Colonic mucosa (tissue), 4 donors: ENCODE data around the gene USH2A. TPM values are rescaled to one million over a fixed set of nuclear protein-coding genes. Genes with fewer than 3 reads are reported as not detected.

Experiments
- DNase-seq: peaks from one replicate; pipeline ENCODE4 v3.0.0-alpha.2; 2020
- H3K27ac ChIP-seq: fragments of 200-600 bp; one replicate; pipeline ENCODE4 v1.8.0; 2021
- H3K27me3 ChIP-seq: fragments of 200-600 bp; one replicate; pipeline ENCODE4 v1.8.0; 2021
- H3K36me3 ChIP-seq: fragments of 200-600 bp; one replicate; pipeline ENCODE4 v1.8.0; 2021
- H3K4me1 ChIP-seq: fragments of 200-600 bp; one replicate; pipeline ENCODE4 v1.8.0; 2021; ENCODE audit warnings: mild to moderate bottlenecking
- H3K4me3 ChIP-seq: fragments of 200-600 bp; one replicate; pipeline ENCODE4 v1.8.0; 2021
- H3K9ac ChIP-seq, 2 donors: one replicate each; pipeline ENCODE4 v1.7.0; 2013; ENCODE audit warnings: control low read depth in 2 of 2, low read depth in 2 of 2, low read length in 2 of 2
- H3K9me3 ChIP-seq: fragments of 200-600 bp; one replicate; pipeline ENCODE4 v1.8.0; 2021
- CTCF ChIP-seq: fragments of 200-600 bp; IDR thresholded peaks from one replicate; pipeline ENCODE4 v1.8.0; 2022; ENCODE audit warnings: antibody characterized with exemption, mild to moderate bottlenecking
- intact Hi-C: fragments of 100-400 bp; cut with DNase I; formaldehyde crosslinking; loops from one replicate; pipeline ENCODE4 v1.14.1; 2022
- total RNA-seq, 2 donors: library from RNA; stranded (reverse); fragmentation: NEBNext Ultra II Directional in 1 of 2; extraction: Animal tissue kit (Norgen Biotek cat#: 25700) in 1 of 2; gene quantifications; one replicate each; pipeline ENCODE4 v1.2.1, GENCODE V29; 2021
- donor health status: healthy.
- donor health status: DM: no; HTN: no; CAD: no.
- donor health status: DM: no; HTN: no; CAD: no.

The USH2A gene
- total RNA-seq, 2 donors from 2014 or later = 0.02 TPM; not detected in 1

GRCh38 chr1:215992620-215993019, 430.6 kb downstream of the USH2A start:
- H3K36me3 ChIP-seq = no peaks in the 10 kb centered on the region
- H3K9me3 ChIP-seq = no peaks in the 10 kb centered on the region
- no peak for TF ChIP-seq CTCF
- H3K4me3 ChIP-seq = no peak overlapping the region
- H3K27ac ChIP-seq = no peak overlapping the region
- no peak overlapping the region for H3K9ac ChIP-seq
- DNase-seq = no peak
- H3K27me3 ChIP-seq = no peaks in the 10 kb centered on the region
- H3K4me1 ChIP-seq = no peaks in the 10 kb centered on the region
- intact Hi-C loops = no loop called here

- no peak for TF ChIP-seq CTCF
- Histone ChIP-seq H3K9ac (no peak overlapping the region), H3K4me3 (no peak overlapping the region), H3K4me1 (no peaks in the 10 kb centered on the region), H3K27ac (no peak overlapping the region), H3K36me3 (no peaks in the 10 kb centered on the region), H3K27me3 (no peaks in the 10 kb centered on the region), H3K9me3 (no peaks in the 10 kb centered on the region)
- intact Hi-C loops = no loop called here
- DNase-seq = no peak
These were observed 436.0 kb downstream of the USH2A start for GRCh38 chr1:215987092-215987875.

GRCh38 chr1:215986401-215986800, 436.8 kb downstream of the USH2A start:
- intact Hi-C loops = no loop called here
- Histone ChIP-seq H3K36me3 (no peaks in the 10 kb centered on the region), H3K4me3 (no peak overlapping the region), H3K27ac (no peak overlapping the region), H3K9ac (no peak overlapping the region), H3K9me3 (no peaks in the 10 kb centered on the region), H3K4me1 (no peaks in the 10 kb centered on the region), H3K27me3 (no peaks in the 10 kb centered on the region)
- no peak for TF ChIP-seq CTCF
- DNase-seq = no peak

GRCh38 chr1:215983680-215984079, 439.6 kb downstream of the USH2A start:
- Histone ChIP-seq H3K9me3 (no peaks in the 10 kb centered on the region), H3K9ac (no peak overlapping the region), H3K27me3 (no peaks in the 10 kb centered on the region), H3K27ac (no peak overlapping the region), H3K4me3 (no peak overlapping the region), H3K36me3 (no peaks in the 10 kb centered on the region), H3K4me1 (no peaks in the 10 kb centered on the region)
- no peak for DNase-seq
- intact Hi-C loops = no loop called here
- no peak for TF ChIP-seq CTCF

- no peak for DNase-seq
- Histone ChIP-seq H3K27me3 (no peaks in the 10 kb centered on the region), H3K36me3 (no peaks in the 10 kb centered on the region), H3K4me3 (no peak overlapping the region), H3K4me1 (no peaks in the 10 kb centered on the region), H3K9ac (no peak overlapping the region), H3K9me3 (no peaks in the 10 kb centered on the region), H3K27ac (no peak overlapping the region)
- TF ChIP-seq CTCF = no peak
- intact Hi-C loops = no loop called here
These were observed 451.3 kb downstream of the USH2A start for GRCh38 chr1:215971793-215972441.
